ENCODE results near the gene MICAL2. TPM values are rescaled to one million over a fixed set of nuclear protein-coding genes. Genes with fewer than 3 reads are reported as not detected.

MICAL2 gene
- total and polyA plus RNA-seq, 2 of the 8 experiments (the other 6 are each of a cell fraction or from before 2014, with no cell fraction given), result 1.3 to 4.1 TPM

DNA sequence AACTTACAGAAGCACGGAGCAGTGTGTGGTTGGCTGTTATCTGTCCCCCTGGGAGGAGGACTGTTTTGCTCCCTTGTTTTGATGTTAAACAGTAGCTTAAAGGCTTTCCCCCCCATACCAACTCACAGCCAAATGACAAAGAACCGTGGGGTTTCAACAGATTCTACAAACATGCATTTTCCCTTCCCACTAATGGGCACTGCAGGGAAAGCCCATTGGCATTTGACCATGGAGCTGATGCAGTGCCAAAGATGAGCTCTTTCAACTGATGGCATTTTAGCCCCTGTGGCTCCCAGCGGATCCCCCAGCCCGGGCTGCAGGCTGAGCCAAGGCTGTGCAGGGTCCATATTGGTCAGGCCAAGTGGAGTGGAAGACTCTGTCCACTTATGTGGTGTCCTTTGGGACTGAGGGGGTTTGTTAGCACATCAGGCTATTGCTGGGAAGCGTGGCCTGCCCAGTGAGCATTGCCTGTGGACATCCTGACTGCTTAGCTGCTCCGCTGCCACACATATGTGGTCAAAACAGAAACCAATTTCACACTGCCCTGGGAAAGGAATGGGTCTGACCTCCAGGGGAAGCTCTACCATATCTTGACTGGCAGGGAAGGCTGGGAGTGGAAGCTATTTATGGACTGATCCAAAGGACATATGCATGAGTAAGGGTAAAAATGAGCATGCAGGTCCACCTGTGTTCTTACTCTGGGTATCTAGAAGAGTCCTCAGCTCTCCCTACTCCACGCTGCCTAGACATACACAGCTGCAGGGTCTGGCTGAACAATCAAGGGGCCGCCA lies 150.5 kb downstream of the MICAL2 start:
- no peak overlapping the region for H3K14ac ChIP-seq (ENCODE audit: insufficient read length)
- FAIRE-seq (no peak), DNase-seq (ENCODE audit: low read depth in 1 of 2, low spot score in 2 of 2) (no peak)
- no peaks in the 10 kb centered on the region for H3K36me3 ChIP-seq (ENCODE audit: control insufficient read depth in 2 of 4, insufficient read depth in 4 of 4, low read length in 3 of 4)
- H2AK5ac ChIP-seq (ENCODE audit: low read depth, low read length), result no peak overlapping the region
- H3K9ac ChIP-seq (replicated peaks in 1 of 4; ENCODE audit: extremely low read depth in 1 of 4, low read depth in 3 of 4, low read length in 3 of 4), result no peak overlapping the region
- no peak overlapping the region for H3K23ac ChIP-seq (ENCODE audit: insufficient read length)
- H3K18ac ChIP-seq (ENCODE audit: extremely low read depth, low read length), result no peak overlapping the region
- H3K4me1 ChIP-seq (replicated peaks in 1 of 4; ENCODE audit: control insufficient read depth in 3 of 4, insufficient read depth in 4 of 4, low read length in 3 of 4), result peaks cover 0 to 4% (median 0%) of the 10 kb centered on the region in 4 experiments; a peak in 1 of 7 replicates
- H2BK12ac ChIP-seq (ENCODE audit: low read depth, low read length), result no peak overlapping the region
- ChIA-PET POLR2A (ENCODE audit: partially characterized antibody) (no interaction called here), CTCF (ENCODE audit: partially characterized antibody) (interaction anchor here (0.9 to 2.6 kb wide), 8 partner anchors 8 to 216 kb away, joined by 3 to 13 read pairs (median 4); no protein-coding TSS in a partner anchor)
- WGBS, 2 experiments (ENCODE audit: extremely low coverage in 1 of 2, insufficient coverage in 1 of 2, insufficient read length in 1 of 2, insufficient replicate concordance in 2 of 2, low coverage in 1 of 2, low lambda C conversion rate in 2 of 2, missing lambda C conversion rate in 1 of 2), result 91% methylated on average over 8 of the region's 8 CpGs; no CpG with 5 or more reads in 1 of the 2 experiments
- no peak overlapping the region for H2BK120ac ChIP-seq (replicated peaks; ENCODE audit: low read depth, low read length)
- H3K23me2 ChIP-seq (ENCODE audit: low read depth, low read length), result no peaks in the 10 kb centered on the region
- no peak overlapping the region for H2AFZ ChIP-seq (ENCODE audit: low read length)
- H2BK20ac ChIP-seq (ENCODE audit: low read length), result no peak overlapping the region
- no peak overlapping the region for H4K91ac ChIP-seq (replicated peaks; ENCODE audit: insufficient read length, low read length)
- H3K4ac ChIP-seq (replicated peaks; ENCODE audit: insufficient read length, low read depth, low read length), result no peak overlapping the region
- no peaks in the 10 kb centered on the region for H4K20me1 ChIP-seq (replicated peaks in 1 of 2; ENCODE audit: control insufficient read depth in 1 of 2, insufficient read depth in 2 of 2, low read length in 2 of 2)
- H3K27ac ChIP-seq (ENCODE audit: low read depth, low read length), result no peak overlapping the region
- no peaks in the 10 kb centered on the region for H3K79me1 ChIP-seq (ENCODE audit: low read depth, low read length)
- H3K9me3 ChIP-seq (ENCODE audit: insufficient read depth in 2 of 2, low read depth in 1 of 2, low read length in 1 of 2), result no peaks in the 10 kb centered on the region
- no peaks in the 10 kb centered on the region for H3K27me3 ChIP-seq (replicated peaks in 1 of 4; ENCODE audit: control insufficient read depth in 3 of 4, extremely low read depth in 1 of 4, insufficient read depth in 3 of 4, low read length in 3 of 4)
- H3K56ac ChIP-seq (replicated peaks; ENCODE audit: insufficient read length, low read depth, low read length), result no peak overlapping the region
- H2BK5ac ChIP-seq (ENCODE audit: low read depth, low read length), result no peak overlapping the region
- H2BK15ac ChIP-seq (ENCODE audit: low read length), result no peak overlapping the region
- no peaks in the 10 kb centered on the region for H3K79me2 ChIP-seq (ENCODE audit: control insufficient read depth in 1 of 2, insufficient read depth in 2 of 2, low read length in 2 of 2)
- no peak overlapping the region for H3K4me3 ChIP-seq (ENCODE audit: extremely low read depth in 1 of 4, insufficient read depth in 2 of 4, low read depth in 3 of 4, low read length in 4 of 4)
- H4K5ac ChIP-seq (ENCODE audit: insufficient read length, low read depth, low read length), result no peak overlapping the region
- no peak overlapping the region for H3K4me2 ChIP-seq (ENCODE audit: insufficient read depth in 1 of 2, low read depth in 2 of 2, low read length in 2 of 2)
- H4K8ac ChIP-seq (ENCODE audit: extremely low read depth, insufficient read depth, low read length), result no peak overlapping the region
- TF ChIP-seq SUZ12 (IDR thresholded peaks at IDR 0.05; ENCODE audit: low read length) (no peak), HDAC6 (IDR thresholded peaks at IDR 0.05; ENCODE audit: low read depth, low read length) (no peak), CHD1 (IDR thresholded peaks at IDR 0.05; ENCODE audit: low read depth, low read length) (no peak), SP4 (IDR thresholded peaks at IDR 0.05; ENCODE audit: low read length) (no peak), CHD2 (IDR thresholded peaks at IDR 0.05; ENCODE audit: low read length) (no peak), POLR2A (IDR thresholded peaks at IDR 0.05; ENCODE audit: control extremely low read depth in 1 of 2, low read depth in 2 of 2, low read length in 2 of 2) (no peak), ZNF274 (IDR thresholded peaks at IDR 0.05; ENCODE audit: borderline replicate concordance, extremely low read depth, low read length) (no peak), SP2 (IDR thresholded peaks at IDR 0.05; ENCODE audit: low read length) (no peak), BCL11A (IDR thresholded peaks at IDR 0.05; ENCODE audit: low read depth in 2 of 2, low read length in 2 of 2) (no peak), RNF2 (IDR thresholded peaks at IDR 0.05; ENCODE audit: borderline replicate concordance, low read depth, low read length, missing control alignments, poor library complexity, severe bottlenecking) (no peak)
- TF ChIP-seq, protein P1, sequence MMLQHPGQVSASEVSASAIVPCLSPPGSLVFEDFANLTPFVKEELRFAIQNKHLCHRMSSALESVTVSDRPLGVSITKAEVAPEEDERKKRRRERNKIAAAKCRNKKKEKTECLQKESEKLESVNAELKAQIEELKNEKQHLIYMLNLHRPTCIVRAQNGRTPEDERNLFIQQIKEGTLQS (IDR thresholded peaks at IDR 0.05; ENCODE audit: insufficient read depth, low read depth, low read length), result no peak
- TF ChIP-seq, protein P2, sequence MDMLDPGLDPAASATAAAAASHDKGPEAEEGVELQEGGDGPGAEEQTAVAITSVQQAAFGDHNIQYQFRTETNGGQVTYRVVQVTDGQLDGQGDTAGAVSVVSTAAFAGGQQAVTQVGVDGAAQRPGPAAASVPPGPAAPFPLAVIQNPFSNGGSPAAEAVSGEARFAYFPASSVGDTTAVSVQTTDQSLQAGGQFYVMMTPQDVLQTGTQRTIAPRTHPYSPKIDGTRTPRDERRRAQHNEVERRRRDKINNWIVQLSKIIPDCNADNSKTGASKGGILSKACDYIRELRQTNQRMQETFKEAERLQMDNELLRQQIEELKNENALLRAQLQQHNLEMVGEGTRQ (IDR thresholded peaks at IDR 0.05; ENCODE audit: low read length), result no peak

Data from H1 (cell line).